ENCODE data around the gene DEPP1.
"Not testable (repeated sequence)": the region's sequence is repeated elsewhere in the genome, so short reads cannot be mapped to it uniquely, and the experiment has no call there.

Gene DEPP1

GRCh38 chr10:44978570-44979280 lies at the start of gene DEPP1:
TSS of gene DEPP1 (minus strand) at chr10:44978809. CDS start at chr10:44978030, 779 bp downstream.
- Histone ChIP-seq H3K36me3 (peaks cover 13% of the 10 kb centered on the region), H4K20me1 (peaks cover 23% of the 10 kb centered on the region), H3K4me1 (peaks cover 97% of the 10 kb centered on the region), H3K9me3 (no peaks in the 10 kb centered on the region), H3K9ac (peak within 1 kb of the TSS; percentile 88), H3K27ac (peak within 1 kb of the TSS; percentile 86), H3K4me2 (peak within 1 kb of the TSS; percentile 100), H3K27me3 (no peaks in the 10 kb centered on the region), H3K4me3 (peak within 1 kb of the TSS; percentile 80)
- no peak for TF ChIP-seq Cebpa-rat (IDR thresholded peaks at IDR 0.05)

- H3K36me3 ChIP-seq = no peaks in the 10 kb centered on the region
- H3K4me3 ChIP-seq = no peak overlapping the region
- H3K27ac ChIP-seq = no peak overlapping the region
- H3K4me1 ChIP-seq = no peaks in the 10 kb centered on the region
- no peak for TF ChIP-seq Cebpa-rat (IDR thresholded peaks at IDR 0.05)
- peaks cover 13% of the 10 kb centered on the region for H3K9me3 ChIP-seq
- no peaks in the 10 kb centered on the region for H3K27me3 ChIP-seq
- H3K9ac ChIP-seq = no peak overlapping the region
- H3K4me2 ChIP-seq = no peak overlapping the region
- no peaks in the 10 kb centered on the region for H4K20me1 ChIP-seq
These were observed 44.8 kb upstream of the DEPP1 start for GRCh38 chr10:45023426-45023825.

GRCh38 chr10:45015590-45015989 lies 37.0 kb upstream of the DEPP1 start:
- Histone ChIP-seq H3K9me3 (no peaks in the 10 kb centered on the region), H3K9ac (no peak overlapping the region), H3K27me3 (no peaks in the 10 kb centered on the region), H3K4me1 (no peaks in the 10 kb centered on the region), H3K27ac (no peak overlapping the region), H4K20me1 (no peaks in the 10 kb centered on the region), H3K36me3 (no peaks in the 10 kb centered on the region), H3K4me2 (no peak overlapping the region), H3K4me3 (no peak overlapping the region)
- no peak for TF ChIP-seq Cebpa-rat (IDR thresholded peaks at IDR 0.05)

- not testable (repeated sequence) for H3K36me3 ChIP-seq, H4K20me1 ChIP-seq, H3K27me3 ChIP-seq
These were observed 35.9 kb upstream of the DEPP1 start for GRCh38 chr10:45014557-45014956.

GRCh38 chr10:45008524-45009161 lies 30.0 kb upstream of the DEPP1 start:
- no peak overlapping the region for H3K27ac ChIP-seq
- H3K9ac ChIP-seq = no peak overlapping the region
- peaks cover 13% of the 10 kb centered on the region for H3K4me1 ChIP-seq
- no peak overlapping the region for H3K4me3 ChIP-seq
- H3K9me3 ChIP-seq = peaks cover 14% of the 10 kb centered on the region
- H3K27me3 ChIP-seq = no peaks in the 10 kb centered on the region
- no peak for TF ChIP-seq Cebpa-rat (IDR thresholded peaks at IDR 0.05)
- H4K20me1 ChIP-seq = peaks cover 30% of the 10 kb centered on the region
- peaks cover 24% of the 10 kb centered on the region for H3K36me3 ChIP-seq
- H3K4me2 ChIP-seq = peak overlapping the region; percentile 21; the same call in 1 of the 2 replicates

More at GRCh38 chr10:45014557-45014956, 35.9 kb upstream of the DEPP1 start:
- H3K4me1 ChIP-seq, H3K4me3 ChIP-seq, H3K9ac ChIP-seq, H3K4me2 ChIP-seq, H3K9me3 ChIP-seq, H3K27ac ChIP-seq: not testable (repeated sequence)

GRCh38 chr10:45006276-45007030 lies 27.8 kb upstream of the DEPP1 start:
- H3K4me2 ChIP-seq = no peak overlapping the region
- no peak for TF ChIP-seq Cebpa-rat (IDR thresholded peaks at IDR 0.05)
- H3K9ac ChIP-seq = no peak overlapping the region

GRCh38 chr10:45005284-45005683 lies 26.7 kb upstream of the DEPP1 start:
- Histone ChIP-seq H3K9ac (no peak overlapping the region), H3K4me1 (peaks cover 28% of the 10 kb centered on the region), H3K36me3 (peaks cover 39% of the 10 kb centered on the region), H4K20me1 (peaks cover 32% of the 10 kb centered on the region), H3K27me3 (no peaks in the 10 kb centered on the region), H3K4me3 (no peak overlapping the region), H3K27ac (no peak overlapping the region), H3K9me3 (peaks cover 30% of the 10 kb centered on the region), H3K4me2 (no peak overlapping the region)
- TF ChIP-seq Cebpa-rat (IDR thresholded peaks at IDR 0.05) = no peak

More at GRCh38 chr10:45006276-45007030, 27.8 kb upstream of the DEPP1 start:
- Histone ChIP-seq H3K9me3 (peaks cover 30% of the 10 kb centered on the region), H4K20me1 (peaks cover 32% of the 10 kb centered on the region), H3K27me3 (no peaks in the 10 kb centered on the region), H3K4me3 (no peak overlapping the region), H3K4me1 (peaks cover 27% of the 10 kb centered on the region), H3K27ac (no peak overlapping the region), H3K36me3 (peaks cover 39% of the 10 kb centered on the region)

GRCh38 chr10:45004661-45005060 lies 26.1 kb upstream of the DEPP1 start:
- Histone ChIP-seq H3K9me3 (peaks cover 30% of the 10 kb centered on the region), H3K27ac (no peak overlapping the region), H3K4me1 (peaks cover 34% of the 10 kb centered on the region), H3K9ac (no peak overlapping the region), H3K4me3 (no peak overlapping the region), H3K27me3 (no peaks in the 10 kb centered on the region), H4K20me1 (peaks cover 32% of the 10 kb centered on the region), H3K36me3 (peaks cover 39% of the 10 kb centered on the region), H3K4me2 (no peak overlapping the region)
- TF ChIP-seq Cebpa-rat (IDR thresholded peaks at IDR 0.05) = no peak

- no peak overlapping the region; the same call in 1 of the 2 replicates for H3K9ac ChIP-seq
- no peak for TF ChIP-seq Cebpa-rat (IDR thresholded peaks at IDR 0.05)
- H3K4me1 ChIP-seq = peaks cover 44% of the 10 kb centered on the region
- H3K27ac ChIP-seq = no peak overlapping the region
- peaks cover 30% of the 10 kb centered on the region for H3K9me3 ChIP-seq
- H3K36me3 ChIP-seq = peaks cover 39% of the 10 kb centered on the region
- H3K27me3 ChIP-seq = no peaks in the 10 kb centered on the region
- peak overlapping the region; percentile 49 for H3K4me3 ChIP-seq
- peak overlapping the region; percentile 34; the same call in 1 of the 2 replicates for H3K4me2 ChIP-seq
- H4K20me1 ChIP-seq = peaks cover 32% of the 10 kb centered on the region
These were observed 24.9 kb upstream of the DEPP1 start for GRCh38 chr10:45003432-45004000.
